ENCODE data around the gene TAS2R19.

- TF ChIP-seq CTCF (conservative IDR thresholded peaks at IDR 0.05; ENCODE audit: low read length) (no peak), EZH2phosphoT487 (IDR thresholded peaks at IDR 0.05; ENCODE audit: borderline replicate concordance, low read depth, low read length) (no peak)
These were observed 48.6 kb upstream of the TAS2R19 start for GRCh38 chr12:11070999-11071398.
